Stimulated activated naive CD8-positive, alpha-beta T cell treated with anti-CD3 and anti-CD28 coated beads, Interleukin-15, Interleukin-2, amounts not matched to agents 100 U/mL and 50 U/mL, for 24 hours (primary cell): Measurements from ENCODE around the gene ITGAL.

Experiments used
- ATAC-seq: fragments of 150-1000 bp; cut with Tn5 transposase; one replicate; pipeline ENCODE4 v1.10.0; 2021
- DNase-seq: peaks from one replicate; pipeline ENCODE4 v3.0.0; 2021

The ITGAL gene

GRCh38 chr16:30546115-30546514 is 73.6 kb downstream of the ITGAL start:
- no peak for DNase-seq

GRCh38 chr16:30548416-30549253 is 76.1 kb downstream of the ITGAL start:
- DNase-seq (no peak), ATAC-seq (no peak)

More at GRCh38 chr16:30546115-30546514, 73.6 kb downstream of the ITGAL start:
- ATAC-seq = no peak

DNA sequence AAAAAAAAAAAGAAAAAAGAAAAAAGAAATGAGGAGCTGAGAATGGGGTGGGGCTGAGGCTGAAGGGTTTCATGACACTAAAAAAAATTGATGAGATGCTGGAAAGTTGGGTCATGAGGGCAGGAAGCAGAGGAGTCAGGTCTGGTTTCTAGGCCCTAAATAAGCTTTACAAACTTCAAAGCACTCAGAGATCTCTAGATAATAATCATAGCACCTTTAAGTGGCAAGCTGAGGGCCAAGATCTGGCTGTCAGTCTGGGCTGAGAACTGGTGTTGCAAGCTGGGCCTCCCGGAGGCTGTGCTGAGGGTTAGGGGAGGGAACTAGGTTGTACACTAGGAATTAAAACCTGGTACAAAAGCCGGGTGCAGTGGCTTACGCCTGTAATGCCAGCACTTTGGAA is 79.2 kb downstream of the ITGAL start:
- DNase-seq = peak; percentile 63
- ATAC-seq = peak; percentile 89

GRCh38 chr16:30552956-30553355 is 80.4 kb downstream of the ITGAL start:
- DNase-seq = no peak
- ATAC-seq = no peak

GRCh38 chr16:30553393-30553899 is 80.9 kb downstream of the ITGAL start:
- DNase-seq (no peak), ATAC-seq (no peak)

DNA sequence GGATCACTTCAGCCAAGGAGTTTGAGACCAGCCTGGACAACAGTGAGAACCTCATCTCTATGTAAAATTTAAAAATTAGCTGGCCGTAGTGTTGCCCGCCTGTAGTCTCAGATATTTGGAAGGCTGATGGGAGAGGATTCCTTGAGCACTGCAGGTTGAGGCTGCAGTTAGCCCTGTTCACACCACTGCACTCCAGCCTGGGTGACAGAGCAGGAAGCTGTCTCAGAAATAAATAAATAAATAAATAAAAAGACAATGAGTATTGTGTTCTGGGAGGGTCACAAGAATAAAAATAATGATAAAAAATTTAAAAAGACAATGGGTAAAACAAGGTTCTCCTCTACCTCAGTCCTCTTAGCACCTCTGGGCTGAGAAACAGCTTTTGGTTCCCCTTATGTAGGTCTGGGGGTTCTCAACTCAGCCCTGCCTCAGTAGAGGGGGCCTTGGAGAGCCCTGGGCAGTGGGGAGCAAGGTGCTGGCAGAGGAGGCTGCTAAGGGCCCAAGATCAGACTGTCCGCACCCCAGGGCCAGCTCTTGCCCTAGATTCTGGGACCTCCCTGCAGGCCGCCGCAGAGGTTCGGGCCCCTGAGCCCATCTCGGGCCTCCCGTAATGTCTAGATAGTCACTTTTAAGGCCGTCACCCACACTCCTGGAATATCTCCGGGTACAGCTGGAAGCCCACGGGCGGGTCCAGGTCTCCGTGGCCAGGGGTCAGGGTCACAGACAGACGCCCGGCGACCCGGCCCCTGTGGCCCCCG is 82.2 kb downstream of the ITGAL start:
- ATAC-seq (no peak), DNase-seq (no peak)

DNA sequence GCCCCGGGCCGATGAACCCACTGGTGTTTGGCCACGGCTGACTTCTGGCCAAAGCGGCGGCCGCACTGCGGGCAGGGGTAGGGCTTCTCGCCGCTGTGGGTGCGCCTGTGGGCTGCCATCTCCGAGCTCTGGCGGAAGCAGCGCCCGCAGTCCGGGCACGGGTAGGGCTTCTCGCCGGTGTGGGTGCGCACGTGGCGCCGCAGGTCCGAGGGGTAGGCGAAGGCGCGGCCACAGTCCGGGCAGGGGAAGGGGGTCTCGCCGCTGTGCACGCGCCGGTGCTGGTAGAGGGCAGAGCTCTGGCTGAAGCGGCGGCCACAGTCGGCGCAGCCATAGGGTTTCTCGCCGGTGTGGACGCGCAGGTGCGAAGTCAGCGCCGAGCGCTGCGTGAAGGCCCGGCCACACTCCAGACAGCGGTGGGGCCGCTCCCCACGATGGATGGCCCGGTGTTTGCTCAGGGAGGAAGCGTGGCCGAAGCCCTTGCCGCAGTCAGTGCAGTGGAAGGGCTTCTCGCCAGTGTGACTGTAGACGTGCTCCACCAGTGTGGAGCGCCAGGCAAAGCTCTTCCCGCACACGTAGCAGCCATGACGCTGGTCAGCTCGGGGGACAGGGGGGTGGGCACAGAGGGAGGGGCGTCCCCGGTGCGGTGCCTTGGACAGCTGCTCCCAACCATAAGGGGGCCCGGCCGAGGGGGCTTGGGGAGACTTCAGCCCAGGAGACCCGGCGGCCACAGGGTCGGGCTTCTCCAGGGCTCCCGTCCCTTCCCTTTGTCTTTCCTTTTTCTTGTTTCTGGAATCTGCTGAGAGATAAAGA is 83.0 kb downstream of the ITGAL start:
- no peak for ATAC-seq
- DNase-seq = no peak

DNA sequence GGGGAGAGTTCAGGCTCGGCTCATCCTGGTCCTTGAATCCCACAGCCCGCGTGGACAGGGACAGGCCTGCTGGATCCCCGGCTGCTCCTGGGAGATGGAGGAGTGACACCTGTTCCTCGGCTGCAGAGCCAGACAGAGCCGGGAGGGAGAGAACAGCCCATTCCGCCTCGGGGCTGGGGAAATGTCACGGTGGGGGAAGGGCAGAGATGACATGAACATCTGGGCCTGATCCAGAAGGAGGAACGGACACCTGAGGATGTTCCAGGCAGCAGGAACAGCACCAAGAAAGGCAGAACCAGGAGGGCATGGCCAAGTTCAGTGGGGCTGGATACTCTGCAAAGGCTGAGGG is 83.6 kb downstream of the ITGAL start:
- ATAC-seq (no peak), DNase-seq (no peak)

DNA sequence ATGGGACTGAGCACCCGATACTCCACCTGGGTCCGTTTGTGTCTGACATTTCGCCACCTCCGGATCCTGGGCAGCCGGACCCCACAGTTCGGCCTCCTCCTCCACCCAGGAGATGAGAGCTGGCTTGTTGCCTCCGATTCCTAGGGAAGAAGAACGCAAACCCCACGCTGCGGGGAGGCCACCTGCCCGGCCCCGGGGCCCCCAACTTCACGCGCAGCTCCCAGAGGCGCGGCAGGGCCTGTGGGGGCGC is 85.1 kb downstream of the ITGAL start:
- ATAC-seq (no peak), DNase-seq (peak; percentile 54)

- ATAC-seq (peak; percentile 95), DNase-seq (peak; percentile 95)
Measured at GRCh38 chr16:30557957-30558788, 85.6 kb downstream of the ITGAL start, which contains the start of gene ZNF764. Gene ZNF764 (minus strand): TSS chr16:30558374. CDS start chr16:30558182, 192 bp downstream.

GRCh38 chr16:30558789-30559377 is 86.3 kb downstream of the ITGAL start:
- DNase-seq (no peak), ATAC-seq (no peak)

DNA sequence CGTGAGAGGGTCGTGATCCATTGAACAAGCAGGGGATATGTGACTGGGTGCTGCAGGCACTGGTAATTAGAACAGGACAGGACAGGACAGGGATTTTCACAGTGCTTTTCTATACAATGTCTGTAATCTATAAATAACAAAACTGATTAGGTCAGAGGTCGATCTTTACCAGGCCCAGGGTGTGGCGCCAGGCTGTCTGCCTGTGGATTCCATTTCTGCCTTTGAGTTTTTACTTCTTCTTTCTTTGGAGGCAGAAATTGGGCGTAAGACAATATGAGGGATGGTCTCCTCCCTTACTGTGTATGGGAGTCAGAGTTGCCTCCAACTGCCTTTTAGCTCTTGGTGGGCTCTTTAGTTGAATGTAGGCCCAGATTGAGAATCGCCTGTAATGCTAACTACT is 87.1 kb downstream of the ITGAL start:
- DNase-seq = no peak

DNA sequence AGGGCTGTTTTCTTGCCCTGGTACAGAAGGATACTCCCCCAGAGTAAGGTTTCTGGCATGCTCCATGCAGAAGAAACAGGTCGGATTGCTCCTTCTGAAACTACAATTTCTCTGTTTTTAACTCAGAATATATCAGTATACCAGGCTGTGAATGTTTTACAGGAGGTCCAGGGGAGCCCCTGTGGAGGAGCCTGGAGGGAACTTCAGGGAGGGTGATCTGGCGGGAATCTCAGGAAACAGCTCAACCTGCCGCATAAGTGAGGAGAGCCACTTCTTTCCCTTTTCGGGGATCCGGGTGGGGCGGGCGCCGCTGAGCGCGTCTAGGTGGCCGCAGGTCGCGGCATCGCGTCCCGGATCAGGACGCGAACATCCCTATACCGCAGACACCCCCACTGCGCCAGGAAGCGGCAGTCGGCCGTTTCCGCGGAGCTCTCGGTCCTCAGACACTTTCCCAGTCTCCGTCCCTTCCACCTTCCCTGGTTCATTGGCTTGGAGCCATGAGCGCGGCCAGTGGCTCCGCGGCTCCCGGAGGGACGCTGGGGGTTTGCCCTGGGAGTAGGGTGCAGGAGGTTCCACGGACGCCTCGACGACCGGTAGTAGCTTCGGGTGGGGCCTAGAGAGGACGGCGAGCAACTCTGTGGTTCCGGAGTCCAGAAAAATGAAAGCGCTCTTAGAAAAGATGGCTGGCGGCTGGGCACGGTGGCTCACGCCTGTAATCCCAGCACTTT is 88.7 kb downstream of the ITGAL start:
- DNase-seq = peak; percentile 35
- ATAC-seq = no peak

More for the DNA sequence above, 87.1 kb downstream of the ITGAL start:
- no peak for ATAC-seq

GRCh38 chr16:30562021-30562420 is 89.5 kb downstream of the ITGAL start:
- ATAC-seq (no peak), DNase-seq (no peak)

DNA sequence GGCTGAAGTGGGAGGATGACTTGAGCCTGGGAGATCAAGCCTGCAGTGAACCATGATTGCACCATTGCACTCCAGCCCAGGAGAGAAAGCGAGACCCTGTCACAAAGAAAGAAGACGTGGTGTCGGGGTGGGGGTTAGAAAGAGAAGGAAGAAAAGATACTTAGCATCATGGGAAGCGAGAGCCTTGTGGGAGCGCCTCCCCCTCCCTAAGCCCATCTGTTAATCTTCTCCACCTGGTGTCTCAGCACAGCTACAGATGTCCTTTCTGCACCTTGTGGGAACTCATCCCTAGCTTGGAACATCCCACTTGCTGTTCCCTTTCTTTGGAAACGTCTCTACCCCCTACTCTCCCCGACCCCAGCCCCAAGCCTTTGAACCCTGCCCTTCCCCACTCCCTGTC is 93.0 kb downstream of the ITGAL start:
- ATAC-seq (no peak), DNase-seq (no peak)

GRCh38 chr16:30565984-30566383 is 93.4 kb downstream of the ITGAL start:
- ATAC-seq (no peak), DNase-seq (no peak)

- DNase-seq = no peak
- no peak for ATAC-seq
Measured at GRCh38 chr16:30566531-30566930, 94.0 kb downstream of the ITGAL start.

DNA sequence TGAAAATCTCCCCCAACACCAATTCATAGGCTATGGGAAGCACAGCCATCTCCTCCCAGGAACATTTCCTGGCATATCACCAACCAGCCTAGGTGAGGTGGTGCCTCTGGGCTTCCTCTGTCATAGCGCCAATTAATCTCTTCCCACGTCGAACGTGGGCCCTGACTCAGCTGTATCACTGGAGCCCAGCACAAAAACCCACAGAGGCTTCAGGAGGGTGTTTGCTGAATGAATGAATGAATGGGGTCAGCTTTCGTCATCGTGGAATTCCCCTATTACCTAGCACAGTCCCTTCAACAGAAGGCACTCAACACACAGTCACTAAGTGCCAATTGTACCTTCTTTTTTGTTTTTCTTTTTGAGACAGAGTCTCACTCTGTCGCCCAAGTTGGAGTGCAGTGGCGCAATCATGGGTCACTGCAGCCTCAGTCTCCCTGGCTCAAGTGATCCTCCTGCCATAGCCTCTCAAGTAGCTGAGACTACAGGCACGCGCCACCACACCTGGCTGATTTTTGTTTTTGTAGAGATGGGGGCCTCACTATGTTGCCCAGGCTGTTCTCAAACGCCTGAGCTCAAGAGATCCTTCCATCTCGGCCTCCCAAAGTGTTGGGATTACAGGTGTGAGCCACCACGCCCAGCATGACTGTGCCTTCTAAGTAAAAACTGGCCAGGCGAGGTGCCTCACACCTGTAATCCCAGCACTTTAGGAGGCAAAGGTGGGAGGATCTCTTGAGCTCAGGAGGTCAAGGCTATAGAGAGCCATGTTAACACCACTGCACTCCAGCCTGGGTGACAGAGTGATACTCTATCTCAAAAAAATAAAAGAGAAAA is 94.8 kb downstream of the ITGAL start:
- peak; percentile 28 for ATAC-seq
- DNase-seq = peak; percentile 59

GRCh38 chr16:30567991-30568638 is 95.6 kb downstream of the ITGAL start:
- DNase-seq (peak; percentile 37), ATAC-seq (peak; percentile 61)
